Heart left ventricle (tissue), 16 donors: ENCODE results near the gene DYTN. TPM values are rescaled to one million over a fixed set of nuclear protein-coding genes. Genes with fewer than 3 reads are reported as not detected.

ENCODE experiments used
- ATAC-seq, 4 donors: fragments of 200-7000 bp; cut with Tn5 transposase; one replicate each; pipeline ENCODE4 v1.9.1; 2020 to 2022; ENCODE audit warnings: moderate library complexity in 4 of 4, mild to moderate bottlenecking in 3 of 4, moderate number of reproducible peaks in 1 of 4
- DNase-seq, 5 donors: peaks; one replicate each; pipeline ENCODE4 v3.0.0-alpha.2; 2020
- H3K27ac ChIP-seq, 12 donors: fragments of 200-600 bp; sonication (generic) in 4 of 12; one replicate each; pipeline versions ENCODE4 v1.5.0 to v1.8.0; 2016 to 2022; ENCODE audit warnings: mild to moderate bottlenecking in 2 of 12
- H3K27me3 ChIP-seq, 9 donors: fragments of 200-600 bp; sonication (generic) in 2 of 9; one replicate each; pipeline versions ENCODE4 v1.5.1 to v1.8.0; 2016 to 2022; ENCODE audit warnings: mild to moderate bottlenecking in 3 of 9
- H3K36me3 ChIP-seq, 9 donors: fragments of 200-600 bp; sonication (generic) in 2 of 9; one replicate each; pipeline versions ENCODE4 v1.5.0 to v1.8.0; 2018 to 2022; ENCODE audit warnings: mild to moderate bottlenecking in 2 of 9
- H3K4me1 ChIP-seq, 12 donors: fragments of 200-600 bp; sonication (generic) in 4 of 12; one replicate each; pipeline versions ENCODE4 v1.5.0 to v1.8.0; 2016 to 2022; ENCODE audit warnings: mild to moderate bottlenecking in 3 of 12
- H3K4me3 ChIP-seq, 12 donors: fragments of 200-600 bp; sonication (generic) in 4 of 12; one replicate each; pipeline versions ENCODE4 v1.5.0 to v1.8.0; 2017 to 2022; ENCODE audit warnings: mild to moderate bottlenecking in 9 of 12, moderate library complexity in 4 of 12
- H3K9me3 ChIP-seq, 12 donors: fragments of 200-600 bp; sonication (generic) in 4 of 12; one replicate each; pipeline versions ENCODE4 v1.5.0 to v1.8.0; 2016 to 2022; ENCODE audit warnings: mild to moderate bottlenecking in 1 of 12
- POLR2A ChIP-seq, 2 donors: fragments of 450-650 bp; IDR thresholded peaks; one replicate each; pipeline ENCODE4 v1.6.1; 2017; ENCODE audit warnings: antibody characterized with exemption in 2 of 2, mild to moderate bottlenecking in 2 of 2, moderate library complexity in 2 of 2
- WGBS, 4 donors: extraction: QIAGEN DNeasy Blood & Tissue Kit in 2 of 4; methylation state at CpG; one replicate each; pipeline versions ENCODE4 v1.1.5 to v1.1.7; 2013 to 2018; 5-methylcytosine and 5-hydroxymethylcytosine counted together
- intact Hi-C, 10 donors: fragments of 100-400 bp; cut with DNase I; formaldehyde crosslinking; loops; one replicate each; pipeline versions ENCODE4 v1.11.1 to v1.14.2; 2022
- polyA plus RNA-seq, 2 donors: library from polyadenylated mRNA; stranded (reverse); fragments of 200-250 nt; gene quantifications; one replicate each; pipeline ENCODE4 v1.2.3, GENCODE V29; 2013
- total RNA-seq, 9 donors: library from RNA; depleted of rRNA in 2 of 9; stranded (reverse); fragments of >200 nt in 2 of 9; fragmentation: NEBNext Ultra II Directional in 3 of 9; extraction: Animal tissue kit (Norgen Biotek cat#: 25700) in 3 of 9; gene quantifications; one replicate each; pipeline versions ENCODE4 v1.1.0 to v1.2.4, GENCODE V29; 2016 to 2023
- TF ChIP-seq, protein P1 (sequence below), 12 donors: fragments of 200-600 bp; sonication (generic) in 4 of 12; IDR thresholded peaks; one replicate each; pipeline versions ENCODE4 v1.5.0 to v1.8.0; 2018 to 2022; ENCODE audit warnings: antibody characterized with exemption in 12 of 12, mild to moderate bottlenecking in 5 of 12
- donor health status: ischemic (EF 13 %, LVEDD 7.1; RV severe dilation, severe dysfunction).
- donor health status: healthy with polysubstance abuse.
- donor health status: DM: no; HTN: yes; CAD: no.
- donor health status: DM: no; HTN: no; CAD: no.
- donor health status: ischemic (EF 25% LVEDD 6.9; RV normal size, moderate dysfunction).
- donor health status: ischemic (EF 25% LVEDD 5.7; RV mildly dilated, moderate dysfunction).
- donor health status: healthy.
- donor health status: DM: yes; HTN: yes; CAD: no.
- donor health status: ischemic (EF 35%, LVEDD 5.7; RV mildly dilated, moderate dysfunction).
- donor health status: nonischemic (EF 11% LVEDD 7.7; RV severe dilation, severe dysfunction).
- donor health status: DM: yes; HTN: yes; CAD: no.
- donor health status: PGD.
- donor health status: ischemic (EF 29% LVEDD 5.4; RV normal size, mild dysfunction).
- donor health status: nonischemic (EF 23%, LVEDD 6.1; RV moderate dilation, normal function).

DYTN gene
- total and polyA plus RNA-seq, 11 donors = not detected

- no peaks in the 10 kb centered on the region for H3K36me3 ChIP-seq
- H3K4me3 ChIP-seq = no peak overlapping the region
- TF ChIP-seq, protein P1, sequence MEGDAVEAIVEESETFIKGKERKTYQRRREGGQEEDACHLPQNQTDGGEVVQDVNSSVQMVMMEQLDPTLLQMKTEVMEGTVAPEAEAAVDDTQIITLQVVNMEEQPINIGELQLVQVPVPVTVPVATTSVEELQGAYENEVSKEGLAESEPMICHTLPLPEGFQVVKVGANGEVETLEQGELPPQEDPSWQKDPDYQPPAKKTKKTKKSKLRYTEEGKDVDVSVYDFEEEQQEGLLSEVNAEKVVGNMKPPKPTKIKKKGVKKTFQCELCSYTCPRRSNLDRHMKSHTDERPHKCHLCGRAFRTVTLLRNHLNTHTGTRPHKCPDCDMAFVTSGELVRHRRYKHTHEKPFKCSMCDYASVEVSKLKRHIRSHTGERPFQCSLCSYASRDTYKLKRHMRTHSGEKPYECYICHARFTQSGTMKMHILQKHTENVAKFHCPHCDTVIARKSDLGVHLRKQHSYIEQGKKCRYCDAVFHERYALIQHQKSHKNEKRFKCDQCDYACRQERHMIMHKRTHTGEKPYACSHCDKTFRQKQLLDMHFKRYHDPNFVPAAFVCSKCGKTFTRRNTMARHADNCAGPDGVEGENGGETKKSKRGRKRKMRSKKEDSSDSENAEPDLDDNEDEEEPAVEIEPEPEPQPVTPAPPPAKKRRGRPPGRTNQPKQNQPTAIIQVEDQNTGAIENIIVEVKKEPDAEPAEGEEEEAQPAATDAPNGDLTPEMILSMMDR (IDR thresholded peaks at IDR 0.05) = no peak
- TF ChIP-seq POLR2A (IDR thresholded peaks at IDR 0.05) = no peak
- intact Hi-C loops = no loop called here
- H3K9me3 ChIP-seq = no peaks in the 10 kb centered on the region
- DNase-seq (no peak), ATAC-seq (no peak)
- 70 to 76% (median 72%) methylated on average over 5 of the region's 5 CpGs for WGBS, 4 donors
- H3K27me3 ChIP-seq = peaks cover 0 to 10% (median 0%) of the 10 kb centered on the region in 9 donors
- no peaks in the 10 kb centered on the region for H3K4me1 ChIP-seq
- H3K27ac ChIP-seq = no peak overlapping the region
Observed at GRCh38 chr2:206708286-206708685, 9.9 kb downstream of the DYTN start.

DNA sequence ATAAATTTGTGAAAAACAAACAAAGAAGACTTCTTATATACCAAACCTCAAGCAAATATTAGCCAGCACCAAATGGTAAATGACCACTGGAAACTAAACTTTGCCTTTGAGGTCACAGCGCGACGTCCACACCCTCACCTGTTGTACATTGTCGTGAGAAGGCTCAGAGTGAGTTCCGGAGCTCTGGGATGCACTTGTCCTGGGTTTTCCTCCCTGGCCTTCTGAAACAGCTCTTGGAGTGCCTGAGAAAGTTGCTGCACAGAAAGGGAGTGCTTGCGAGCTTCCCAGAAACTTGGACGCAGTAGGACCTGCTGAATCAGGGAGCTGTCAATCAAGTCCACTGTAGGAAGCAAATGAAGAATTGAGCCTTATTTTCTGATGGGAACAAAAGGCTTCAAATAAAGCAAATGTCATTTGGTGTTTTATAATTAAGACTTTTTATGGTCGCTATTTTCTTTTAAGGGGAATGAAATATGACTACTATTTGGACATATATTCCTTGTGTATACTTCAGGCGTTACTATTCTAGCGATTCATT lies 11.0 kb downstream of the DYTN start:
- intact Hi-C loops = no loop called here
- no peak overlapping the region for H3K27ac ChIP-seq
- 77 to 85% (median 80%) methylated on average over 10 of the region's 10 CpGs for WGBS, 4 donors
- no peak overlapping the region for H3K4me3 ChIP-seq
- DNase-seq (no peak), ATAC-seq (no peak)
- H3K36me3 ChIP-seq = no peaks in the 10 kb centered on the region
- H3K4me1 ChIP-seq = no peaks in the 10 kb centered on the region
- TF ChIP-seq, protein P1 (IDR thresholded peaks at IDR 0.05) = no peak
- TF ChIP-seq POLR2A (IDR thresholded peaks at IDR 0.05) = no peak
- no peaks in the 10 kb centered on the region for H3K9me3 ChIP-seq
- peaks cover 0 to 10% (median 0%) of the 10 kb centered on the region in 9 donors for H3K27me3 ChIP-seq

GRCh38 chr2:206701952-206702605 lies 16.1 kb downstream of the DYTN start:
- no peak overlapping the region for H3K4me3 ChIP-seq
- no peaks in the 10 kb centered on the region for H3K4me1 ChIP-seq
- ATAC-seq (no peak), DNase-seq (no peak)
- no peaks in the 10 kb centered on the region for H3K9me3 ChIP-seq
- no peak overlapping the region for H3K27ac ChIP-seq
- intact Hi-C loops = no loop called here
- 46 to 56% (median 53%) methylated on average over 8 of the region's 8 CpGs for WGBS, 4 donors
- TF ChIP-seq POLR2A (IDR thresholded peaks at IDR 0.05) = no peak
- TF ChIP-seq, protein P1 (IDR thresholded peaks at IDR 0.05) = no peak
- H3K36me3 ChIP-seq = no peaks in the 10 kb centered on the region
- peaks cover 0 to 19% (median 10%) of the 10 kb centered on the region in 9 donors for H3K27me3 ChIP-seq

GRCh38 chr2:206700156-206700555 lies 18.0 kb downstream of the DYTN start:
- TF ChIP-seq, protein P1 (IDR thresholded peaks at IDR 0.05) = no peak
- no peak for TF ChIP-seq POLR2A (IDR thresholded peaks at IDR 0.05)
- ATAC-seq (no peak), DNase-seq (no peak)
- Histone ChIP-seq H3K36me3 (no peaks in the 10 kb centered on the region), H3K9me3 (no peaks in the 10 kb centered on the region), H3K27me3 (peaks cover 0 to 19% (median 0%) of the 10 kb centered on the region in 9 donors), H3K4me3 (no peak overlapping the region), H3K27ac (no peak overlapping the region), H3K4me1 (no peaks in the 10 kb centered on the region)
- intact Hi-C loops = no loop called here
- WGBS, 4 donors = 29 to 44% (median 38%) methylated on average over 8 of the region's 8 CpGs
